ENCODE measurements around the gene GPNMB.

Gene GPNMB

DNA sequence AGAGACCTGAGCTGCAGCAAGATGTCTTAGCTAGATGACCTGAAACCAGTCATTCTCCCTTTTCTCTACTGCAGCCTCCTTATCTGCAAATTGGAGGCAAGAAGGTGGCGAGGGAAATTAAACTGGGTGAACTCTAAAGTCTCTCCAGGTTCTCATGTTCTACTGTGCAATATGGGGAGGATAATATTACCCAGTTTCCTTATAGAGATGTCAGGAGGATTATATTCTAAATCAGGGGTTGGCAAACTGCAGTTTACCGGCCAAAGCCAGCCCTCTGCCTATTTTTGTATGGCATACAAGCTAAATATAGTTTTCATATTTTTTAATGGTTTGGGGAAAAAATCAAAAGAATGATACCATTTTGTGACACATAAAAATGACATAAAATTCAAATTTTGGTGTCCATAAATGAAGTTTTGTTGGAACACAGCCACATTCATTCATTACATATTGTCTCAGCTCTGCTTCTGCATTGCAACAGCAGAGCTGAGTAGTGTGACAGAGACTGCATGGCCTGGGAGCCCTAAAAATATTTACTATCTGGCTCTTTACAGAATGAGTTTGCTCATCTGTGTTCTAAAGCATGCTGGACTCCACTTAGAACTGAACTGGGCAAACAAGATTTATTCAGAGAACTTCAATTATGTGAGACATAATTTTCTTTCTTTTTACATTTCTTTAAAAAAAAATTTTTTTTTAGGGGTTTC is 33.4 kb downstream of the GPNMB start (continued):
- no peak for TF ChIP-seq ZNF157 (tag by site-specific recombination; IDR thresholded peaks at IDR 0.05)

DNA sequence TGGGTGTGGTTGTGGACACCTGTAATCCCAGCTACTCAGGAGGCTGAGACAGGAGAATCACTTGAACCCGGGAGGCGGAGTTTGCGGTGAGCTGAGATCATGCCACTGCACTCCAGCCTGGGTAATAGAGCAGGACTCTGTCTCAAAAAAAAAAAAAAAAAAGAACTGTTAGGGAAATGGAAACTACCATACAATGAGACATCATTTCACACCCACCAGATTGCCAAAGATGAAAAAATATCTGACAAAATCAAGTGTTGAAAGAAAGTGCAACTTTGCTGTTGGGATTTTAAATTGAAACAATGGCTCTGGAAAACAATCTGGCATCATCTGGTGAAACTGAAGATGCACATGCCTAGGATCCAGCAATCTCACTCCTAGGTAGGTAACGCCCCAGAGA is 36.5 kb downstream of the GPNMB start:
- ChIA-PET POLR2A (no interaction called here), CTCF (interaction anchor here (0.6 to 2.1 kb wide), 3 partner anchors 11 to 20 kb away, joined by 3 to 12 read pairs (median 3); no protein-coding TSS in a partner anchor)
- no peak overlapping the region for H3K4me3 ChIP-seq (ENCODE audit: low read depth, low read length)
- H3K4me1 ChIP-seq (ENCODE audit: control insufficient read depth, insufficient read depth, low read length): no peaks in the 10 kb centered on the region
- H3K36me3 ChIP-seq (ENCODE audit: control insufficient read depth in 2 of 2, insufficient read depth in 1 of 2, low read length in 2 of 2): no peaks in the 10 kb centered on the region
- H3K27ac ChIP-seq (ENCODE audit: extremely low read depth, low read depth, low read length): no peak overlapping the region
- TF ChIP-seq, protein P1, sequence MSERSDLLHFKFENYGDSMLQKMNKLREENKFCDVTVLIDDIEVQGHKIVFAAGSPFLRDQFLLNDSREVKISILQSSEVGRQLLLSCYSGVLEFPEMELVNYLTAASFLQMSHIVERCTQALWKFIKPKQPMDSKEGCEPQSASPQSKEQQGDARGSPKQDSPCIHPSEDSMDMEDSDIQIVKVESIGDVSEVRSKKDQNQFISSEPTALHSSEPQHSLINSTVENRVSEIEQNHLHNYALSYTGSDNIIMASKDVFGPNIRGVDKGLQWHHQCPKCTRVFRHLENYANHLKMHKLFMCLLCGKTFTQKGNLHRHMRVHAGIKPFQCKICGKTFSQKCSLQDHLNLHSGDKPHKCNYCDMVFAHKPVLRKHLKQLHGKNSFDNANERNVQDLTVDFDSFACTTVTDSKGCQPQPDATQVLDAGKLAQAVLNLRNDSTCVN (tag by site-specific recombination; optimal IDR thresholded peaks at IDR 0.05): no peak
- TF ChIP-seq REST (tag by site-specific recombination; IDR thresholded peaks at IDR 0.05) (no peak), ZNF843 (tag by site-specific recombination; IDR thresholded peaks at IDR 0.05) (no peak), ZNF548 (tag by site-specific recombination; IDR thresholded peaks at IDR 0.05) (no peak), PRDM6 (tag by site-specific recombination; IDR thresholded peaks at IDR 0.05) (no peak), ZIC2 (tag by site-specific recombination; IDR thresholded peaks at IDR 0.05) (no peak), ZNF654 (tag by site-specific recombination; IDR thresholded peaks at IDR 0.05; ENCODE audit: low read depth) (no peak), ZNF16 (tag by site-specific recombination; IDR thresholded peaks at IDR 0.05; ENCODE audit: low read depth) (no peak), ZNF354C (tag by site-specific recombination; IDR thresholded peaks at IDR 0.05; ENCODE audit: borderline replicate concordance, low read depth) (no peak), ZNF660 (tag by site-specific recombination; IDR thresholded peaks at IDR 0.05) (no peak), KLF7 (tag by site-specific recombination; IDR thresholded peaks at IDR 0.05; ENCODE audit: borderline replicate concordance) (no peak), REPIN1 (tag by site-specific recombination; IDR thresholded peaks at IDR 0.05; ENCODE audit: low read depth) (no peak)
- TF ChIP-seq, protein P2, sequence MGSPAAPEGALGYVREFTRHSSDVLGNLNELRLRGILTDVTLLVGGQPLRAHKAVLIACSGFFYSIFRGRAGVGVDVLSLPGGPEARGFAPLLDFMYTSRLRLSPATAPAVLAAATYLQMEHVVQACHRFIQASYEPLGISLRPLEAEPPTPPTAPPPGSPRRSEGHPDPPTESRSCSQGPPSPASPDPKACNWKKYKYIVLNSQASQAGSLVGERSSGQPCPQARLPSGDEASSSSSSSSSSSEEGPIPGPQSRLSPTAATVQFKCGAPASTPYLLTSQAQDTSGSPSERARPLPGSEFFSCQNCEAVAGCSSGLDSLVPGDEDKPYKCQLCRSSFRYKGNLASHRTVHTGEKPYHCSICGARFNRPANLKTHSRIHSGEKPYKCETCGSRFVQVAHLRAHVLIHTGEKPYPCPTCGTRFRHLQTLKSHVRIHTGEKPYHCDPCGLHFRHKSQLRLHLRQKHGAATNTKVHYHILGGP (tag by site-specific recombination; IDR thresholded peaks at IDR 0.05): no peak
- H3K9me3 ChIP-seq (ENCODE audit: control insufficient read depth, insufficient read depth, low read depth, low read length): no peaks in the 10 kb centered on the region

GRCh38 chr7:23284871-23285270 is 38.3 kb downstream of the GPNMB start:
- H3K4me1 ChIP-seq (ENCODE audit: control insufficient read depth, insufficient read depth, low read length): no peaks in the 10 kb centered on the region
- ChIA-PET POLR2A (interaction anchor here (1.3 kb wide), 1 partner anchor 14 kb away, joined by 6 read pairs; the partner anchor contains the start of gene MALSU1), CTCF (interaction anchor here (0.6 to 2.1 kb wide), 5 partner anchors 9 to 382 kb away, joined by 3 to 12 read pairs (median 3); no protein-coding TSS in a partner anchor)
- H3K4me3 ChIP-seq (ENCODE audit: low read depth, low read length): no peak overlapping the region
- no peaks in the 10 kb centered on the region for H3K36me3 ChIP-seq (ENCODE audit: control insufficient read depth in 2 of 2, insufficient read depth in 1 of 2, low read length in 2 of 2)
- no peaks in the 10 kb centered on the region for H3K9me3 ChIP-seq (ENCODE audit: control insufficient read depth, insufficient read depth, low read depth, low read length)
- TF ChIP-seq ZNF112 (tag by site-specific recombination; IDR thresholded peaks at IDR 0.05): no peak
- no peak for TF ChIP-seq ZNF140 (tag by site-specific recombination; IDR thresholded peaks at IDR 0.05)
- no peak for TF ChIP-seq ZNF768 (tag by site-specific recombination; IDR thresholded peaks at IDR 0.05)
- TF ChIP-seq ZNF266 (tag by site-specific recombination; IDR thresholded peaks at IDR 0.05; ENCODE audit: low read depth): no peak
- TF ChIP-seq ZFHX2 (tag by site-specific recombination; conservative IDR thresholded peaks at IDR 0.05): no peak
- no peak for TF ChIP-seq RBAK (tag by site-specific recombination; IDR thresholded peaks at IDR 0.05)
- TF ChIP-seq ZNF76 (tag by site-specific recombination; IDR thresholded peaks at IDR 0.05; ENCODE audit: borderline replicate concordance, low read depth): no peak
- H3K27ac ChIP-seq (ENCODE audit: extremely low read depth, low read depth, low read length): no peak overlapping the region

Measured in HEK293 (cell line).